OCI-LY1 (cell line): ENCODE measurements around the gene BBS9.

Experiments
- CTCF ChIP-seq: fragments of 200-600 bp; sonication (generic), shearing (Covaris generic); IDR thresholded peaks from 2 replicates; pipeline ENCODE4 v1.5.1; 2017; ENCODE audit warnings: mild to moderate bottlenecking, antibody characterized with exemption, low read length, moderate library complexity, mixed read lengths
- EZH2 ChIP-seq: fragments of 200-600 bp; sonication (generic), shearing (Covaris generic); IDR thresholded peaks from 2 replicates; pipeline ENCODE4 v1.8.0; 2017; ENCODE audit warnings: borderline replicate concordance, mixed run types, mild to moderate bottlenecking, antibody characterized with exemption, low read length, moderate library complexity, mixed read lengths

- no peak for TF ChIP-seq EZH2
- no peak for TF ChIP-seq CTCF
Measured at GRCh38 chr7:33534833-33535232, 405.5 kb downstream of the BBS9 start.
